ENCODE measurements around the gene LHFPL6.

- TF ChIP-seq POLR2AphosphoS5 (IDR thresholded peaks at IDR 0.05; ENCODE audit: low read depth) (no peak), CTCF (conservative IDR thresholded peaks at IDR 0.05; ENCODE audit: low read depth in 2 of 2) (no peak), CREB1 (CRISPR knock-in tag; IDR thresholded peaks at IDR 0.05; ENCODE audit: low read depth) (no peak), STAT1 (IDR thresholded peaks at IDR 0.05; ENCODE audit: unreplicated experiment) (no peak), EZH2 (IDR thresholded peaks at IDR 0.05; ENCODE audit: low read depth, unreplicated experiment) (no peak)
These were observed 1.8 kb upstream of the LHFPL6 start for GRCh38 chr13:39604756-39605155.

All from GM23338 (cell line).